Measurements from ENCODE around the gene TMEM240. TPM values are rescaled to one million over a fixed set of nuclear protein-coding genes. Genes with fewer than 3 reads are reported as not detected.

TMEM240 gene
- polyA plus RNA-seq, 1 donor from 2014 or later, result not detected

DNA sequence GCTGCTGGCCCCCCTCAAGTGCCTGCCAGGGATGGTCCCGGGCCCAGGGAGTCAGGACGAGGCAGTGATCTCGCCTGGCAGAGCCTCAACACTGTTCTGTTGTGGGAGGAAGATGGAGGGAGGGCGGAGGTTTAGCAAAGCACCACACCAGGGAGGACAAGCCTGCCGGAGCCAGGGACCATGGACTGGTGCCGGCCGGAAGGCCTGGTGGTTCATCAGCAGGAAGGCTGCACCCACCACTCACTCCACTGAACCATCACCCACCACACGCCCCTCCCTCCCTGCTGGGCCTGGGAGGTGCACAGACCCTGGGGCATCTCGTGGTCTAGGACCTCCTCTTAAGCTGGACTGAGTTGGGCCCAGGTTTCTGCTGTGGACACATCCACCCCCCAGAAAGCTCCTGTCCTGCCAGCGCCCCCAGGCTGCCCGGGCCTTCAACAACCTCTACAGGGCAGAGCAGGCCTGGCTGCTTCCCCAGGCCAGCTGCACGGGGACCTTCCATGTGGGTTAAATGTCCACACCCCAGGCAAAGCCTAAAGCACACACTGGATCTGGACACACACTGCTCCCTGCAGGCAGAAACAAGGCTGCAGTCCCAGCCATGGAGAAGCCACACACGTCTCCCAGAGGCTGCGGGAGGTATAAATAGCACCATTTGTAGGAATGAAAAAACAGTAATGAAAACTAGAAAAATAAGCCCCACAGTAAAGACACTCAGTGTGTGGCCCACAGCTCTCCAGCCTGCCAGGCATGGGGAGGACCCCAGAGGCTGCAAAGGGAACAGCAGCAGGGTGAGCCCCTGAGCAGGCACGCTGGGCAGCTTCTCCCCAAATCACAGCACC, 10.4 kb upstream of the TMEM240 start:
- H3K4me3 Mint-ChIP-seq, result no peak overlapping the region
- H3K27me3 Mint-ChIP-seq, result no peaks in the 10 kb centered on the region
- peaks cover 0 to 3% (median 0%) of the 10 kb centered on the region in 3 donors for H3K4me1 Mint-ChIP-seq
- H3K36me3 Mint-ChIP-seq, result no peaks in the 10 kb centered on the region
- H3K9me3 Mint-ChIP-seq, result no peaks in the 10 kb centered on the region
- H3K27ac Mint-ChIP-seq, result peak overlapping the region in 1 of 3 donors; percentile 85

DNA sequence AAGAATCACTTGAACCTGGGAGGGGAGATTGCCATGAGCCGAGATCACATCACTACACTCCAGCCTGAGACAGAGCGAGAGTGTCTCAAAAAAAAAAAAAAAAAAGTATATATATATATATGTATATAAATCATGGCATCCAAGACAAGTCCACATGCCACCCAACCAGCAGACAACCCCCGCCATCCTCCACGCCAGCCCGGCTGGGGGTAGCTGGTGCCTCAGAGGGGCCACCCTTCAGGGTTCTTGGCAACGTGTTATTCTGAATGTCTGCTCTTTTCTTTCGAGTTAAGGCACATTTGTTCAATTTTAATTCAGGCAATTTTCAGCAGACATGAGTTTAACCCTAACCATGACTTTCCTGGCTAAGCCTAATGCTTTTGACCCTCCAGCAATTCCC, 9.7 kb upstream of the TMEM240 start:
- no peaks in the 10 kb centered on the region for H3K9me3 Mint-ChIP-seq
- H3K4me3 Mint-ChIP-seq, result no peak overlapping the region
- no peaks in the 10 kb centered on the region for H3K27me3 Mint-ChIP-seq
- H3K36me3 Mint-ChIP-seq, result no peaks in the 10 kb centered on the region
- peak overlapping the region in 1 of 3 donors; percentile 85 for H3K27ac Mint-ChIP-seq
- peaks cover 0 to 3% (median 0%) of the 10 kb centered on the region in 3 donors for H3K4me1 Mint-ChIP-seq

DNA sequence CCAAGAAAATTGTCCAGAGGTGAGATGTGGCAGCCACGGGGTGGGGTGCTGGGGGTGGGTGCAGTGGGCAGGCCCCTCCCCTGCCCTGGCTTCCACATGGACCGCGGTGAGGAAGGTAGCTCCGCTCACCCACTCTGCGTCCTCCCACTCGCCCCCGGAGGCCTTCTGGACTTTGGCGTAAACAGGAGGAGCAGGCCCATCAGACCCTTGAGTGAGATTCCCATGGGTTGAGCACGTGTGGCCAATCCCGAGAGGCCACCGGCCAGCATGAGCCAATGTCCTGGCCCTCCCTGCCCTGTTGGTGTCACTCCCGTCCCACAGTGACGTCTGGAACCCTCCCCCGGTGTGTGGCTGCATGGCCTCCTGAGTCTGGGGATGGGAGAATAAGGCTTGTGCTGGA, 8.2 kb upstream of the TMEM240 start:
- H3K9me3 Mint-ChIP-seq, result no peaks in the 10 kb centered on the region
- no peak overlapping the region for H3K4me3 Mint-ChIP-seq
- H3K36me3 Mint-ChIP-seq, result no peaks in the 10 kb centered on the region
- no peaks in the 10 kb centered on the region for H3K27me3 Mint-ChIP-seq
- no peaks in the 10 kb centered on the region for H3K4me1 Mint-ChIP-seq
- no peak overlapping the region for H3K27ac Mint-ChIP-seq

DNA sequence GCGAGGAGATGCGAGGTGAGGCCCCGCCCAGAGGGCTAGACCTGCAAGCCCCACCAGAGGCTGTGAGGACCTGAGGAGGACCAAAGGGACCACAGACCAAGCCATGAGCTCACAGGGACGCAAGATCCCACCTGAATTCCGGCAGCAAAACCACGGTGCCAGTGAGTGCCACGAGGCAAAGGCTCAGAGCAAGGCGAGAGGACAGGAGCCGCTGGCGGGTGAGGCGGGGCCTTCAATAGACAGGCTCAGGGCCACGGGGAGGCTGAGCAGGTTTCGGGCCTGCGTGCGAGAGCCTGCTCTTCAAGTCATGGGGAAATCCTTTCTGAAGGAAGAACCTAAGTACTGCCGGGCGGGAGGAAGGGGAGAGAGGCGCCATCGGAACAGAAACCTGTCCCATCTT, 7.1 kb upstream of the TMEM240 start:
- Mint-ChIP-seq H3K9me3 (no peaks in the 10 kb centered on the region), H3K27ac (peak overlapping the region in 1 of 3 donors; percentile 67), H3K4me3 (no peak overlapping the region), H3K4me1 (no peaks in the 10 kb centered on the region), H3K36me3 (no peaks in the 10 kb centered on the region), H3K27me3 (no peaks in the 10 kb centered on the region)

DNA sequence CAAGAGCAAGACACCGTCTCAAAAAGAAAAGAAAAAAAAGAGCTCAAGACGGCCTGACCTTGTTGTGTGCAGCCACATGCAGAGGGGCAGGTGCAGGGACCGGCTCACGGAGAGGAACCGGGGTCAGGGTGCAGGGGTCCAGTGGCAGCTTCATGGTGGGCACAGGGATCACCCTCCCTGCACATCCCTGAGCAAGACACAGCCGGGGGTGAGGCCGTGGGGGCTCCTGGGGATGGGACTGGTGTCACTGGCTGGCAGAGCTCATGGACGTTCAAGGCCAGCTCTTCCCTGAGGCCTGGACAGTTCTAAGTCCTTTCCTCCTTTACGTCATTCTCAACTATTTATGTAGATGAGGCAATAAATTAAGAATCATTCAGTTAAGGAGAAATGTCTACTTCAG, 6.6 kb upstream of the TMEM240 start:
- no peak overlapping the region for H3K4me3 Mint-ChIP-seq
- H3K36me3 Mint-ChIP-seq, result no peaks in the 10 kb centered on the region
- H3K9me3 Mint-ChIP-seq, result no peaks in the 10 kb centered on the region
- H3K4me1 Mint-ChIP-seq, result no peaks in the 10 kb centered on the region
- no peaks in the 10 kb centered on the region for H3K27me3 Mint-ChIP-seq
- no peak overlapping the region for H3K27ac Mint-ChIP-seq

DNA sequence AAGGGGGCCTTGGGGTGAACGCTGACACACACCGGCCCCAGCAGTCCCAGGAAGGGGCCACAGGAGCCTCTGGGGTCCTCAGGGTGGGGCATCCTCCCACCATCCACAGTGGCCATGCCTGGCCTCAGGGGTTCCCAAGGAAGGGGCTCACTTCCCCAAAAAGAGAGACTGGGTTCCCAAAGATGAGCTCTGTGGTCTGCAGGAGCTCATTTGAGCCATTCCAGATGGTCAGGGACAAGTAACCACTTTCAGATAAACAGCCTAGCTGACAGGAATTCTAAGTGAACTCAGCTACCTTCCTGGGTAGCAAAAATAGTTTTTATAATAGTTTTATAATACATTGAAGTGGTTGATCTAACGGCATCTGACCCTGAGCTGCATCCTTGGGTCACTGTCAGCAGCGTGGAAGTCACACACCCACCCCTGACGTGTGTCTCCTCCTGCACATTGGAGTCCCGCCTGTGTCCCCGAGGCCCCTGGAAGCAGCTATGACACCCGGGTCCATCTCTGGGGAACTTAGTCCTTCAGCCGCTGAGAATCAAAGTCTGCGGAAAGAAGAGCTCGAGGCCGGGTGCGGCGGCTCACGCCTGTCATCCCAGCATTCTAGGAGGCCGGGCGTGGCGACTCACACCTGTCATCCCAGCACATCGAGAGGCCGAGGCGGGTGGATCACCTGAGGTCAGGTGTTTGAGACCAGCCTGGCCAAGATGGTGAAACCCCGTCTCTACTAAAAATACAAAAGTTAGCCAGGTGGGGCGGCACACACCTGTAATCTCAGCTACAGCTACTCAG, 5.7 kb upstream of the TMEM240 start:
- H3K36me3 Mint-ChIP-seq, result no peaks in the 10 kb centered on the region
- no peaks in the 10 kb centered on the region for H3K27me3 Mint-ChIP-seq
- H3K4me3 Mint-ChIP-seq, result no peak overlapping the region

DNA sequence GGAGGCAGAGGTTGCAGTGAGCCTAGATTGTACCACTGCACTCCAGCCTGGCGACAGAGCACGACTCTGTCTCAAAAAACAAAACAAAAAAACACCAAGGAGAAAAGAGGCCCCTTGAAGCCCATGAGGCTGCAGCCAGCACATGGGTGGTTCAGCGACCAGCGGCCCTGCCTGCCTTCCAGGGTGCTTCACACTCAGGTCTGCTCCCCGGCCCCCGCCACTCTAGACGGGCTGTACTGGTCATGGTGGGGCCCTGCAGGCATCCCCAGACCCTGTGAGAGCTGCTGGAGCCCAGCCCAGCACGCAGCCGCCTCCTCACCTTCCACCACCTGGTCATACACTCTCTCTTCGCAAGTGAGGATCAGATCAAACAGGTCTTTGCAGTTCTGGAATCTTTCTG, 4.1 kb upstream of the TMEM240 start:
- H3K27ac Mint-ChIP-seq, result peak overlapping the region in 1 of 3 donors; percentile 35
- H3K4me1 Mint-ChIP-seq, result peaks cover 0 to 3% (median 0%) of the 10 kb centered on the region in 3 donors
- H3K27me3 Mint-ChIP-seq, result no peaks in the 10 kb centered on the region

More for the DNA sequence above, 5.7 kb upstream of the TMEM240 start:
- Mint-ChIP-seq H3K9me3 (no peaks in the 10 kb centered on the region), H3K4me1 (peaks cover 0 to 3% (median 0%) of the 10 kb centered on the region in 3 donors), H3K27ac (no peak overlapping the region)

DNA sequence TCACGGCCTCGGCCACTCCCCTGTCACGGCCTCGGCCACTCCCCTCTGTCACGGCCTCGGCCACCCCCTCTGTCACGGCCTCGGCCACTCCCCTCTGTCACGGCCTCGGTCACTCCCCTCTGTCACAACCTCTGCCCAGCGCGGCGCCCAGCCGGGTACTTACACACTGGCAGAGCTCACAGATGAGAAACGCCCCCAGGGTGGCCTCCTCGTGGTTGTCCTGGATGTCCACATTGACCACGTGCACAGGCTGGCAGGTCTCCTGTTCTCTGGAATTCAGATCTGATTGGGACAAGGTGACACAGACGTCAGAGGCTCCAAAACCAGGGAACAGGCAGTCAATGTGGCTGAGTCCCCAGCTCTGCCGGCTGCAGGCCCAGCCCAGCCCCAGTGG, 3.3 kb upstream of the TMEM240 start:
- H3K4me1 Mint-ChIP-seq, result peaks cover 0 to 3% (median 2%) of the 10 kb centered on the region in 3 donors
- no peaks in the 10 kb centered on the region for H3K27me3 Mint-ChIP-seq
- no peak overlapping the region for H3K4me3 Mint-ChIP-seq
- no peaks in the 10 kb centered on the region for H3K36me3 Mint-ChIP-seq
- H3K27ac Mint-ChIP-seq, result no peak overlapping the region
- no peaks in the 10 kb centered on the region for H3K9me3 Mint-ChIP-seq

More for the DNA sequence above, 4.1 kb upstream of the TMEM240 start:
- no peaks in the 10 kb centered on the region for H3K36me3 Mint-ChIP-seq
- H3K9me3 Mint-ChIP-seq, result no peaks in the 10 kb centered on the region
- no peak overlapping the region for H3K4me3 Mint-ChIP-seq

DNA sequence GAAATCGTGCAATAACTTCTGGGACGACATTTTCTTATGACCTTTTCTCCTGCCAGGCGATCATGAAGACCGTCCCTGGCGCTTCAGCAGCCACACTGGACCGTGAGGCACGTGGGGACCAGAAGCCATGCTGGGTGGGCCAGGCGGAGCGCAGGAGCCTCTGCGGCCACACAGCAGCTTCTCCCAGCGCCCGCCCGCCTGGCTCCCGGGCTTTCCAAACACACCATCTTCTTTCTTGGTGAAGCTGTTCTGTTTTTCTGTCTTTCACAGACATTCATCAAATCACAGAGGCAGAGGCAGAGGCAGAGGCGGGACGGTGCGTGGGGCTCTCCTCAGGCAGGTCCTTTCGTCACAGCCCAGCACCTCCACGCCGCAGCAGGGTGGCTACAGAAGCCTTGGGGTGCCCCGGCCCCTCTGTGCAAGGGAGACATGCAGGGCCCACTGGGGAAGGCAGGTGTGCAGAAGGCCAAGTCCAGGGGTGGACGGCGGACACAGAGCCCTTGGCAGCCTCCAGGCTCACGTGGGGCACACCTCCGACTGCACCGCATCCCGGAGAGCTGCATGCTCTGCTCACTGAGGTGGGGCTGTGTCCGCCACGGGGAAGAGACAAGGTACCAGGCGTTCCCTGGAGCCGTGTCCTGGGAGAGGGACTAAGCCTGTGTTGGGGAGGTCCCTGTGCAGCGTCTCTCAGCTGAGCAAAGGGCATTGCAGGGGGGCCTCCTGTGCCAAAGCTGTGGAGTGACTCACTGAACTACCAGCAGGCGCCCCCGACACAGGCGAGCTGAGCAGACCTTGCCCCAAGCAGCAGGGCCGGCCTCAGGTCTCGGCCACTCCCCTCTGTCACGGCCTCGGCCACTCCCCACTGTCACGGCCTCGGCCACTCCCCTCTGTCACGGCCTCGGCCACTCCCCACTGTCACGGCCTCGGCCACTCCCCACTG, 2.6 kb upstream of the TMEM240 start:
- Mint-ChIP-seq H3K27ac (peak overlapping the region in 1 of 3 donors; percentile 47), H3K9me3 (no peaks in the 10 kb centered on the region), H3K4me1 (peaks cover 0 to 3% (median 2%) of the 10 kb centered on the region in 3 donors), H3K27me3 (peaks cover 2% of the 10 kb centered on the region), H3K36me3 (no peaks in the 10 kb centered on the region), H3K4me3 (peak overlapping the region in 1 of 4 donors; percentile 54)

DNA sequence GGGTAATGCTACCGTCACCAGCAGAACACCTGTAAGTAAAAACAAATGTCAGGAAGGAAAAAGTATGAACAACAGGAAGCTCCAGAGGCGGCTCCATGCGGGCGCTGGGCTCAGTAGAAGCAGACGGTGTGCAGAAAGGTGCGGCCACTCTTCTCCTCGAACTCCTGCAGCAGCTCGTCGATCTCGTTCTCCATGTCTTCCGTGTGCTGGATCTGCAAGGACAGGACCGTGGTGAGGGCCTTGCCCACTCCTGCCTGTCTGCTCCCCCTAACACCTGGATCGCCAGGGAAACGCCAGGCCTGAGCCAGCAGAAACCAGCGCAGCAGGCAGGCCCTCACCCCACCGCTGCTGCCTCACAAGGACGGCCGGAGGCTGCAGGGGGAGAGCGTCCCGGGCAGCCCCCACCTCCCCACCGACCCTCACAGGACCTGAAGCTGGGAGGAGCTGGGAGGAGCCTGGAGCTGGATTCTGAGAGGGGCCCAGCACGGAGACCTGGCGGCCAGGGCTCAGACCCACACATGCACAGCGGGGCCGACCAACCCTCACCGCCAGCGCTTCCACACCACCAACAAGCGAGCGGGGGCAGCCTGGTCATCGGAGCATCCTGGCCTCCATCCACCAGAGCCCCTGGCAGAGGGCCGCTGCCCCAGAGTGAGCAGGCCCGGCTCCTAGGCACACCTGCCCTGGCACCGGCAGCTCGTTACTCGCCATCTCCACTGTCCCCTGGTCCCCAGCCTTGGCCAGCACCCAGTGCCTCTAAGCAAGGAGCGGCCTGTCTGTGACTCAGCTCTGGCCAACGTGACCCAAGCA, 1.7 kb upstream of the TMEM240 start:
- Mint-ChIP-seq H3K9me3 (no peaks in the 10 kb centered on the region), H3K36me3 (no peaks in the 10 kb centered on the region), H3K4me3 (peak overlapping the region in 3 of 4 donors; percentile 33 to 78 (median 54)), H3K27ac (no peak overlapping the region), H3K27me3 (peaks cover 2% of the 10 kb centered on the region), H3K4me1 (peaks cover 0 to 3% (median 2%) of the 10 kb centered on the region in 3 donors)

DNA sequence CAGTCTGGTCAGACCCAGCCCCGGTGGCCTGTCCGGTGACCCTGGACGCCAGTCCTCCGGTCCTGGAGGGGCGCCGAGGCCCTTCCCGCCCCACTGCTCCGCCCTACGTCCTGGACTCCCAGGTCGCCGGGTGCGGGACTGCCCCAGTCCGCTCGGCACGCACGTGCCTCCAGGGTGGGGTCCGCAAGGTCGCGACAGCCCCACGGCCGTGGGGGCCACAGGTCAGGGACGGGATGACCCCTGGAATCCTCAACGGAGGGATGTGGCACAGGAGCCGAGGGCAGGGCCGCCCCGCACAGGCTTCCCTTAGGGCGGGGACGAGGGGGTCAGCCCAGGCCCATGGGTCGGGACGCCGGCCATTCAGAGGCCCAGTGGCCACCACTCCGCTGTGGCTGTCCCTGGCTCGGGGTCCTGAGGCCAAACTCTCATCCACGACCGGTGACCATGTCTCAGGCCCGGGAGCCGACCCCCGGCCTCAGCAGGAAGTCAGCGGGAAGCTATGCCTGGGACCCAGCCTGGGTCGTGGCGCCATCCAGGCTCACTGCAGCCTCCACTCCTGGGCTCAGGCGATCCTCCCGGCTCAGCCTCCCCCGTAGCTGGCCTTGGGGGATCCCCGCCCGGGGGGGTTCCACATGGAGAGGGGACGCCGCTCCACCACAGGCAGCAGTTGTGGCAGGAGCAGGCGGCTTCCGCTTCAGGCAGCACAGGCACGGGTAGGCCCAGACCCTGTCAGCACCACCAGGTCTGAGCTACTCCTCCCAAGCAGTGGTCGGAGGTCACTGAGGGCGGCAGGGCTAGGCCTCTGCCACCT, 599 bp upstream of the TMEM240 start:
- H3K4me1 Mint-ChIP-seq, result peaks cover 0 to 3% (median 2%) of the 10 kb centered on the region in 3 donors
- no peaks in the 10 kb centered on the region for H3K36me3 Mint-ChIP-seq
- H3K27ac Mint-ChIP-seq, result no peak overlapping the region
- H3K4me3 Mint-ChIP-seq, result peak overlapping the region in 2 of 4 donors; percentile 49 to 65
- H3K9me3 Mint-ChIP-seq, result no peaks in the 10 kb centered on the region
- H3K27me3 Mint-ChIP-seq, result peaks cover 2% of the 10 kb centered on the region

DNA sequence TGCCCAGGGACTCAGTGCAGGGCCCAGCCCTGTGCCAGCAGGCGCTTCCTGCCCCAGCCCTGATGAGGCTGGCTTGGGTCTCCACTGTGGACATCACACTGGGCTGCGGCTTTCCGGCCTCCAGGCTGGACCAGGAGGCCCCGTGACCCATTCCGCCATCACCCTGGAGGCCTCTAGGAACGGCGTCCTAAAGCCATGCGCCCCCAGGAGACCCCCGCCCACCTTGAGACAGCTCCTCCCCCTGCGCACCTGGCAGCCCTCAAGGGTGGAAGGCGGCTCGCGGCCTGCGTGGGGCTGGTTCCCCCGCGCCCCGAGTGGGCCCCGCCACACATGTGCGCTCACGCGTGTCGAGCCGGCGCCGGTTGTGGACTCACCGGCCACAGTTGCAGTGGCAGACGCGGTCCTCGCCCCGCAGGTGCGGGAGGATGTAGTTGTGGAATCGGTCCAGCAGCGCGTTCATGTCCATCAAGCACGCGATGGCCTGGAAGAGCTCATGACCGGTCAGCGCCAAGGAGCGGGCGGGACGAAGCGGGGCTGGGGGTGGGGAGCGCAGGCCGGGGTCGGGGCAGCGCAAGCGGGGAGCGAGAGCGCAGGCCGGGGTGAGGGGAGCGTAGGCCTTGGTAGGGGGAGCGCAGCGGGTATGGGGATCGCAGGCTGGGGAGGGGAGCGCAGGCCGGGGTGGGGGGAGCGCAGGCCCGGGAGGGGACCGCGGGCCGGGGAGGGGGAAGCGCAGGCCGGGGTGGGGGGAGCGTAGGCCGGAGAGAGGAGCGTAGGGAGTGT, 924 bp downstream of the TMEM240 start:
- Mint-ChIP-seq H3K27me3 (peaks cover 2% of the 10 kb centered on the region), H3K4me1 (peaks cover 0 to 3% (median 2%) of the 10 kb centered on the region in 3 donors), H3K36me3 (no peaks in the 10 kb centered on the region), H3K9me3 (no peaks in the 10 kb centered on the region), H3K4me3 (peak overlapping the region in 3 of 4 donors; percentile 17 to 76 (median 62)), H3K27ac (no peak overlapping the region)

DNA sequence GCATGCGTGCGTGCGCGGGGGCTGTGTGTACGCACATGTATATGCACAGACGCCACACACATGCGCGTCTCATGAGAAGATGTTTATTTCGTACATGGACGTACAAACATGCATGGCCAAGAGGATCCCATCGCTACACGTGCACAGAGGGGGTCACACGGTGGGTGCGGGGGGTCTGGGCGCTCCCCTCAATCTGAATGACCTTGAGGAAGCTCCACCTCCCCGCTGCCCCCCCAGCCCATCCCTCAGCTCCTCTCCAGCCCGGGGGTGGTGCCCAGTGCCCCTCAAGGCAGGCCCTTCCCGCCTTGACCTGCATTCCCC, 1.5 kb downstream of the TMEM240 start:
- Mint-ChIP-seq H3K9me3 (no peaks in the 10 kb centered on the region), H3K4me1 (peaks cover 0 to 3% (median 2%) of the 10 kb centered on the region in 3 donors), H3K27ac (peak overlapping the region in 1 of 3 donors; percentile 93)

More for the DNA sequence above, 1.5 kb downstream of the TMEM240 start:
- Mint-ChIP-seq H3K27me3 (peaks cover 2% of the 10 kb centered on the region), H3K36me3 (no peaks in the 10 kb centered on the region), H3K4me3 (peak overlapping the region in 1 of 4 donors; percentile 5)

Data from IgD-negative memory B cell (primary cell).